Activated CD4-positive, alpha-beta T cell treated with anti-CD3 and anti-CD28 coated beads for 36 hours (primary cell): ENCODE measurements around the gene OGDHL. TPM values are rescaled to one million over a fixed set of nuclear protein-coding genes. Genes with fewer than 3 reads are reported as not detected.

Source experiments
- ATAC-seq: fragments of 200-7000 bp; cut with Tn5 transposase; one replicate; pipeline ENCODE4 v1.10.0; 2021; ENCODE audit warnings: mild to moderate bottlenecking, moderate library complexity
- CTCF ChIA-PET: fragments of 350-600 bp; sonication (Branson Sonifier 250); formaldehyde crosslinking; loops from one replicate; lab custom pipeline; 2021; ENCODE audit warnings: antibody characterized with exemption; lab: Charles Lee
- POLR2A ChIA-PET: fragments of 350-600 bp; sonication (Branson Sonifier 250); formaldehyde crosslinking; loops from one replicate; lab custom pipeline; 2021; ENCODE audit warnings: antibody characterized with exemption, inconsistent platforms; lab: Charles Lee
- DNase-seq: peaks from one replicate; pipeline ENCODE4 v3.0.0-alpha.2; 2020
- H3K27ac Mint-ChIP-seq: one replicate; pipeline ENCODE4 v1.8.0; 2021; ENCODE audit warnings: mixed read lengths
- H3K27me3 Mint-ChIP-seq: one replicate; pipeline ENCODE4 v1.8.0; 2021; ENCODE audit warnings: mixed read lengths
- H3K36me3 Mint-ChIP-seq: one replicate; pipeline ENCODE4 v1.8.0; 2021; ENCODE audit warnings: low read depth, mixed read lengths
- H3K4me1 Mint-ChIP-seq: one replicate; pipeline ENCODE4 v1.8.0; 2021; ENCODE audit warnings: mixed read lengths
- H3K4me3 Mint-ChIP-seq: one replicate; pipeline ENCODE4 v1.8.0; 2021; ENCODE audit warnings: mild to moderate bottlenecking, moderate library complexity, mixed read lengths
- H3K9me3 Mint-ChIP-seq: one replicate; pipeline ENCODE4 v1.8.0; 2021; ENCODE audit warnings: low read depth, mixed read lengths
- intact Hi-C, 2 experiments: fragments of 100-400 bp; cut with DNase I in 1 of 2; cut with micrococcal nuclease in 1 of 2; formaldehyde crosslinking; loops; one replicate each; pipeline versions ENCODE4 v1.14.2 to v1.15.1; 2022 to 2024; cut with DNase I, micrococcal nuclease
- total RNA-seq, 2 experiments: library from RNA; stranded (reverse); gene quantifications; one replicate each; pipeline ENCODE4 v1.2.3, GENCODE V29; 2021

Gene OGDHL
- total RNA-seq, 2 experiments from 2014 or later: 0.44 to 0.73 TPM

DNA sequence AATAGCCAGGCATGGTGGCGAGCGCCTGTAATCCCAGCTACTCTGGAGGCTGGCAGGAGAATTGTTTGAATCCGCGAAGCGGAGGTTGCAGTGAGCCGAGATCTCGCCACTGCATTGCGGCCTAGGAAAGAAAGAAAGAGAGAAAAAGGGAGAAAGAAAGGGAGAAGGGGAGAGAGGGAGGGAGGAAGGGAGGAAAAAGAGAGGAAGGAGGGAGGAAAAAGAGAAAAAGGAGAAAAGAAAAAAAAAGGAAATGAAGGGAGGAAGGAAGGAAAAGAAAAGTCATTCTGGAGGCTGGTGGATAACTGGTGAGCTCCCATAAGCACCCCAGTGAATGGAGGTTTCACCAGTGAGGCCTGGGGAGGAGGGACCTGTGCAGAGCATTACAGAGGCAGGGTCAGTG lies 7.6 kb upstream of the OGDHL start:
- no peaks in the 10 kb centered on the region for H3K4me1 Mint-ChIP-seq
- ATAC-seq: no peak
- POLR2A ChIA-PET: no interaction called here

DNA sequence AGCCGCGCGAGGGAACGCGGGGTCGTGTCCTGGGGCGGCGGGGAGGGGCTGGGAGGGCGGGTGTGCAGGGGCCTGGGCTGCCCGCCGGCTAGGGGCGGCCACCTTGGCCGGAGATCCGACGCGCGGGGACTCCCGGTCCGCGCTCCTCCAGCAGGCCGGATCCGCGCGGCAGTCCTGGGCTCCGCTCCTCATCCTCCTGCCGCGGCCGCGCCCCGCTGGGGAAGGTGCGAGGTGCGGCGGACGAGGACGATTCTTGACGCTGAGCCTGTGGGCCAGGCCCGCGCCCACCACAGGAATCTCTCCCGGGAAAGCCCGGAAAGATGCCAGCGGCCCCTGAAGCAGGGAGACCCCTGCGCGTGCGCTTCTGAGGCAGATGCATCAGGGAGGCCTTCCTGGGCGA lies 6.6 kb upstream of the OGDHL start:
- Mint-ChIP-seq H3K4me3 (no peak overlapping the region), H3K4me1 (no peaks in the 10 kb centered on the region), H3K36me3 (no peaks in the 10 kb centered on the region), H3K27ac (no peak overlapping the region), H3K27me3 (peaks cover 37% of the 10 kb centered on the region), H3K9me3 (peaks cover 7% of the 10 kb centered on the region)
- CTCF ChIA-PET: no interaction called here
- no peak for ATAC-seq
- intact Hi-C loops: no loop called here
- no peak for DNase-seq
- POLR2A ChIA-PET: no interaction called here

More for the DNA sequence above, 7.6 kb upstream of the OGDHL start:
- CTCF ChIA-PET: no interaction called here
- Mint-ChIP-seq H3K4me3 (no peak overlapping the region), H3K9me3 (peaks cover 7% of the 10 kb centered on the region), H3K36me3 (no peaks in the 10 kb centered on the region), H3K27me3 (peaks cover 37% of the 10 kb centered on the region), H3K27ac (no peak overlapping the region)
- DNase-seq: no peak
- intact Hi-C loops: no loop called here

DNA sequence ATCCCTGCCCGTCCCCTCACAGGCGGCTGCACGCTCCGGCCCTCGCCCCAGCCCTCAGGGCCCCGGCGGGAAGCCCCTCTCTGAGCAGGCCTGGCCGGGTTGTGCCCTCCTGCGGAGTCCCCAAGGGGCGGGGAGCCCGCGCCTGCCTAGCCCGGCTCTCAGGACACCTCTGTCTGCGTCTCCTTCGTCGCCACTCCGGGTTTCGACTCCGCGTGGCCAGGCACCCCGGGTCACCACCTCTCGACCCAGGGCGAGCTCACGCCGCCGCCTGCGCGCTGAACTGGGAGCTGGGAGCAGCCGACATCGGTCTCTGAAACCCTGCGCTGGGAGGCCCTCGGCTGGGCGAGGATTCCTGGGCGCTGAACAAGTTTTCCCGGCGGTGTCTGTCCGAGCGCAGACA lies 6.2 kb upstream of the OGDHL start:
- no peak for DNase-seq
- Mint-ChIP-seq H3K9me3 (peaks cover 7% of the 10 kb centered on the region), H3K4me1 (no peaks in the 10 kb centered on the region), H3K27me3 (peaks cover 41% of the 10 kb centered on the region), H3K36me3 (no peaks in the 10 kb centered on the region), H3K4me3 (no peak overlapping the region), H3K27ac (no peak overlapping the region)
- POLR2A ChIA-PET: no interaction called here
- intact Hi-C loops: no loop called here
- CTCF ChIA-PET: no interaction called here
- ATAC-seq: no peak

DNA sequence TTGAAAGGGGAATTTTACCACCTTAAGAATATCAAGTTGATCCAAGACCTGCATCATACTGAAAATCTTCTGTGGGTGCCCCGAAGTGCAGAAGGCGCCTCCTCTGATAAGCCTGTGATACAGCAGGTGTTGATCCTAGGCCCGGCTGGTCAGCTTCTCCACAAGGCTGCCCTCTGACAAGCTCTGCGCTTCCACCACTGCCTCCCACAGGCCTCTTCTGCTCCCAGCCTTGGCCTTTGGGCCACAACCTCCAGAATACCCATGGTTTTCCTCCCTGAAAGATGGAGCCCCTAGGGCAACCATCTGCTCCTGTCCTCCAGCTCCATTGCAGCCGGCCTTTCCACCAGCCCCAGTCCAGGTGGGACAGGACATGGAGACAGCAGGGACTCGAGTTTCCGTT lies 5.6 kb upstream of the OGDHL start:
- Mint-ChIP-seq H3K4me3 (no peak overlapping the region), H3K27me3 (peaks cover 47% of the 10 kb centered on the region), H3K4me1 (peaks cover 1% of the 10 kb centered on the region), H3K9me3 (peaks cover 7% of the 10 kb centered on the region), H3K36me3 (no peaks in the 10 kb centered on the region), H3K27ac (no peak overlapping the region)
- DNase-seq: no peak
- ChIA-PET POLR2A (no interaction called here), CTCF (no interaction called here)
- intact Hi-C loops: no loop called here
- ATAC-seq: no peak

DNA sequence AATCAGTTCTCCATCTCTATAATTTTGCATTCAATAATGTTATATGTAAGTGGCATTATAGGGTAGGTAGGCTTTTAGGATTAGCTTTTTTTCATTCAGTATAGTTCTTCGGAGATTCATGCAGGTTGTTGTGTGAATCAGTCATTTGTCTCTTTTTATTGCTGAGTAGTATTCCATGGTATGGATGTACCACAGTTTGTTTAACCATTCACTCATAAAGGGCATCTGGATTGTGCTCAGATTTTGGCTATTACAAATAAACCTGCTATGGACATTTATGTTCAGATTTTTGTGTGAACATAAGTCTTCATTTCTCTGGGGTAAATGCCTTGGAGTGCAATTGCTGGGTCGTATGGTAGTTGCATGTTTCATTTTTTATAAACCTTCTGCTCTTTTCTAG lies 4.4 kb upstream of the OGDHL start:
- peaks cover 7% of the 10 kb centered on the region for H3K9me3 Mint-ChIP-seq
- no peak overlapping the region for H3K27ac Mint-ChIP-seq
- no peak overlapping the region for H3K4me3 Mint-ChIP-seq
- intact Hi-C loops: no loop called here
- ChIA-PET POLR2A (no interaction called here), CTCF (no interaction called here)
- DNase-seq (no peak), ATAC-seq (no peak)
- H3K36me3 Mint-ChIP-seq: no peaks in the 10 kb centered on the region
- H3K27me3 Mint-ChIP-seq: peaks cover 43% of the 10 kb centered on the region
- peaks cover 4% of the 10 kb centered on the region for H3K4me1 Mint-ChIP-seq

DNA sequence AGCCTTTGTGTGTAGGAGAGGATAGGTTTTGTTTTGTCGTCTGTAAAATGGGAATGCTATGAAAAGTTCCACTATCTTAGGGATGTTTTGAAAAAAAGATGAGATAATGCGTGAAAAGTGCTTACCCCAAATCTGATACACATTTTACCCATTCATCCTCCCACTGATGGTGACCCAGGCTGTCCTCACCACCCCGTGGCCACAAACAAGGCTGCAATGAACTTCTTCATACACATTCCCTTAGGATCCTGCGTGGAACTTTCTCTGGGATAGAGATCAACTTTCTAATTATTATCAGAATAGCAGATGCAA lies 399 bp upstream of the OGDHL start:
- no peak for ATAC-seq
- Mint-ChIP-seq H3K27me3 (peaks cover 39% of the 10 kb centered on the region), H3K36me3 (no peaks in the 10 kb centered on the region), H3K27ac (no peak overlapping the region), H3K4me3 (peak overlapping the region; percentile 27), H3K9me3 (peaks cover 7% of the 10 kb centered on the region), H3K4me1 (peaks cover 4% of the 10 kb centered on the region)
- ChIA-PET POLR2A (no interaction called here), CTCF (no interaction called here)
- no peak for DNase-seq
- intact Hi-C loops: loop anchor here (1.0 to 5.0 kb wide), 3 partner anchors 155 to 365 kb away; partner anchors contain the start of gene DRGX (in 1 of the 2)

DNA sequence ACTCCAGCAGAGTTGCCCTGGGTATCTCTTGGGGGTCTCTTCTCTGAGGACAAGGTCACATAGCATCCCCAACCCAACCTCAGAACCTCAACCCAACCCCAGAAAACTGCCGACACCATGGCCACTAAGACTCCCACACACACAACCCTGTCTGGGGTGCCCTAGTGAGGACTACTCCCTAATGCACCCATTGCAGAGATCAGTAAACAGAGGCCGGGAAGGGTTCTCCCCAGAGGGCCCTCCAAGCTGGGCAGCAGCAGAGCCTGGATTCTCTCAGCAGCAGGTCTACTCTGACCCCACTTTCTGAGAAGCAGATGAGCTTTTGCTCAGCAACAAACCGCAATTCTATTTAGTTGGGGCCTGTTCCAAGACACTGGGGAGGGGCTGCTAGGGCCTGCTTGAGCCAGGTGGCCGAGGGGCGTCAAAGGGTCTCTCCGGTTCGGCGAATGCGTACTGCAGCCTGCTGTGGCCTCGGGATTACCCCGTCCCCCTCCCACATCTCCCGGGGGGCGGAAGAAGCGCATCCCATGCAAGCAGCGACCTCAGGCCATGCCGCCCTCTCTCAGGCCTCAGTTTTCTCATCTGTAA lies 828 bp downstream of the OGDHL start:
- DNase-seq: no peak
- ChIA-PET POLR2A (no interaction called here), CTCF (no interaction called here)
- H3K4me1 Mint-ChIP-seq: peaks cover 4% of the 10 kb centered on the region
- ATAC-seq: no peak
- intact Hi-C loops: loop anchor here in 1 of 2 experiments (5.0 kb wide), 1 partner anchor 364 kb away; the partner anchor contains the start of gene DRGX
- H3K9me3 Mint-ChIP-seq: peaks cover under 1% of the 10 kb centered on the region
- H3K27ac Mint-ChIP-seq: no peak overlapping the region
- no peaks in the 10 kb centered on the region for H3K36me3 Mint-ChIP-seq
- H3K27me3 Mint-ChIP-seq: peaks cover 30% of the 10 kb centered on the region
- H3K4me3 Mint-ChIP-seq: peak overlapping the region; percentile 10

DNA sequence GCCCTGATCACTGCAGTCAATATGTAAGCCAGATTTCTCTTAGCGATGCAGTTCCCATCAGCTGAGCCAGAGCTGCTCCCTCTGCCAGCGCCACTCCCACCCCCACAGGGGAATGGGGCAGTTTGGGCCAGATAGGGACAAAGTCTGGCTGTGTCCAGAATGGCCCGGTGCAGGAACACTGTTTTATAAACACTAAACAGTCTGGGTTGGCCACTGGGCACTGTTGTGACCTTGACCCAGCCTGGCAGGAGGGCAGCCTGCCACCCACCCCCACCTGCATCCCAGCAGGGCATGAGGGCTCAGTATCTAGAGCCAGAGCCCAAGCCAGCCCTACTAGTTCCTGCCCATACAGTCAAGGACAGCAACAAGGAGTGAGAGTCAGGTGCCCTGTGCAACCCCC lies 1.3 kb downstream of the OGDHL start:
- no peak overlapping the region for H3K27ac Mint-ChIP-seq
- intact Hi-C loops: loop anchor here in 1 of 2 experiments (5.0 kb wide), 1 partner anchor 363 kb away; the partner anchor contains the start of gene DRGX
- H3K27me3 Mint-ChIP-seq: peaks cover 29% of the 10 kb centered on the region
- H3K9me3 Mint-ChIP-seq: no peaks in the 10 kb centered on the region
- DNase-seq: no peak
- CTCF ChIA-PET: no interaction called here
- no peak for ATAC-seq
- peak overlapping the region; percentile 1 for H3K4me3 Mint-ChIP-seq
- POLR2A ChIA-PET: no interaction called here
- no peaks in the 10 kb centered on the region for H3K36me3 Mint-ChIP-seq
- peaks cover 4% of the 10 kb centered on the region for H3K4me1 Mint-ChIP-seq

DNA sequence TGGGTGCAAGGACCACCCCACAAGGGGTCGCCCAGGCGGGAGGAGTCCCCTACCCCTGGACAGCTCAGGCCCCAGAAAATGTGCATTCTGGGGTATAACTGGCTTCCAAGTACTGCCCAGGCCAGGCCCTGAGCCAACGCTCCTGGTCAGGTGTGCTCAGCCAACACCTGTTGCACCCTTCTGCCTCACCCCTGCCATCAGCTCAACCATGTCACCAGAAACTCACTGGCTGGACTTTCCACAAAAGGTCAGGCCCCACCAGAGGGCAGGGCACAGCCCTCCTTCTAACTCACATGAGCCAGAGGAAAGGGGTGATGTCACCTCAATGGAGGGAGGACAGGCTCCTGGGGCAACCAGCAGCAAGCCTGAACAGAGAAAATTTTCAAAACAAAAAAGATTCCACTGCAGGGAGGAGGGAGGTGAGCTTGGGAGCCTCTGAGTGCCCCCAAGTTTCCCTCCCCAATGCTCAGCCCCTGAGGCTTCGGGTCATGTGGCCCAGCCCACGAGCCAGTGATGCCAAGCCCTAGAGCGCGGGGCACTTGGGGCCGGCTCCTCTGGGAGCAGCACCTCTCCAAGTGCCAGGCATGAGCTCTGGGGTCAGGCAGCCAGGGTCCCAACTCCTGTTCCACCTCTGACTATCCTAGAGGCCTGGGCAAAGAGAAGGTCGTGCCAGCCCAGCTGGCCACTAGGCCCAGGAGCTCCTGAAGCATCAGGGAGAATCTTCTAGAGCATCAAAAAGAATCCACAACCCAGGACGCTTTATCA lies 2.2 kb downstream of the OGDHL start:
- no peaks in the 10 kb centered on the region for H3K9me3 Mint-ChIP-seq
- intact Hi-C loops: loop anchor here in 1 of 2 experiments (5.0 kb wide), 1 partner anchor 363 kb away; the partner anchor contains the start of gene DRGX
- peaks cover 4% of the 10 kb centered on the region for H3K4me1 Mint-ChIP-seq
- DNase-seq: no peak
- POLR2A ChIA-PET: no interaction called here
- ATAC-seq: no peak
- no peaks in the 10 kb centered on the region for H3K36me3 Mint-ChIP-seq
- H3K27me3 Mint-ChIP-seq: peaks cover 28% of the 10 kb centered on the region
- CTCF ChIA-PET: no interaction called here
- H3K4me3 Mint-ChIP-seq: no peak overlapping the region
- no peak overlapping the region for H3K27ac Mint-ChIP-seq

DNA sequence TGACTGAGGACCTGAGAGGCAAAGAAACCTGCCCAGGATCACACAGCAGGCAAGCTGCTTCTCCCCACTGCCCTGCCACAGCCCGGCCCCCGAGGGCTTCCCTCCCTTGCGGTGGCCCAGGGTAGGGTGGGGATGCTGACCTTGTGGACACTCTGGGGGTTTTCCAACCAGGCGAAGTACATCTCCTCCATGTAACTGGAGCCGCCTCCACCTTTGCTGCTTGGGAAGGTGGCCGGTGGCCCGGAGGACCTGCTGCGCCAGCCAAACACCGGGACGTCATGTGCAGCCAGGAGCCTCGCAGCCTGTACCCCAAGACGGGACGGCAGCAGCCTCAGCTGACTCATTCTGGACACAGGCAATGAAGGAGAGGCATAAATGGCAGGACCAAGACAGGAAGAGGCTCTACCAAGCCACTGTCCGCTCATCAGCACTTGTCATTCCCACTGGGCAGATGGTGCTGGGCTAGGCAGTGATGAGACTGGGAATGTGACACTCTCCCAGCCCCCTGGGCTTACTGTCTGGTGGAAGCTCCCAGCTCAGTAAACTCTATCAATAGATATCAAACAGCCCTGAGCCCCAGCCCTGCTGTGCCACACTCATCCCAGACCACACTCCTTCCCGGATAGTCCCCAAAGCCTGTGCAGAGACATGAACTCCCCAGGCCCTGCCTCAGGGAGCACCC lies 3.7 kb downstream of the OGDHL start:
- DNase-seq (no peak), ATAC-seq (no peak)
- H3K4me1 Mint-ChIP-seq: peaks cover 4% of the 10 kb centered on the region
- H3K36me3 Mint-ChIP-seq: no peaks in the 10 kb centered on the region
- H3K9me3 Mint-ChIP-seq: no peaks in the 10 kb centered on the region
- no peak overlapping the region for H3K4me3 Mint-ChIP-seq
- intact Hi-C loops: no loop called here
- no peak overlapping the region for H3K27ac Mint-ChIP-seq
- ChIA-PET POLR2A (no interaction called here), CTCF (no interaction called here)
- H3K27me3 Mint-ChIP-seq: peaks cover 22% of the 10 kb centered on the region

DNA sequence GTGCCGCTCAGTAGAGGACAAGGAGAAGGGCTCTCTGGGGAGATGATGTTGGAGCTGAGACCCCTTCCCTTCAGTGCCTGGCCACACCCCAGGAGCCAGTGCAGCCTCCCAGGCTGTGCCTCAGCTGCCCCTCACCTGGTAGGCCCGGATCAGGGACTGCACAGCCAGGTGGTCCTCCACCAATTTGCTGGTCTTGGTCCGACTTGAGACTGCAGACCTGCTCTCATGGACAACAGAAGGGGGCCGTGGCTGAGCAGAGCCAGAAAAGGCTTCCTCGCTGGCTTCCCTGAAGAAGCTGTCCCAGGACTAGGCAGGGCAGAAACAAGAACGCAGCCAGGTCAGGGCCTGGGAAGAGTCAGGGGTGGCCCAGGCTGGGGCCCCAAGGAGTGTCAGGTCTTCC lies 5.5 kb downstream of the OGDHL start:
- POLR2A ChIA-PET: no interaction called here
- H3K4me1 Mint-ChIP-seq: no peaks in the 10 kb centered on the region
- H3K9me3 Mint-ChIP-seq: no peaks in the 10 kb centered on the region
- ATAC-seq: no peak
- H3K27ac Mint-ChIP-seq: no peak overlapping the region
- H3K4me3 Mint-ChIP-seq: no peak overlapping the region
- no peaks in the 10 kb centered on the region for H3K36me3 Mint-ChIP-seq
- no peak for DNase-seq
- peaks cover 13% of the 10 kb centered on the region for H3K27me3 Mint-ChIP-seq
- intact Hi-C loops: no loop called here
- CTCF ChIA-PET: no interaction called here

DNA sequence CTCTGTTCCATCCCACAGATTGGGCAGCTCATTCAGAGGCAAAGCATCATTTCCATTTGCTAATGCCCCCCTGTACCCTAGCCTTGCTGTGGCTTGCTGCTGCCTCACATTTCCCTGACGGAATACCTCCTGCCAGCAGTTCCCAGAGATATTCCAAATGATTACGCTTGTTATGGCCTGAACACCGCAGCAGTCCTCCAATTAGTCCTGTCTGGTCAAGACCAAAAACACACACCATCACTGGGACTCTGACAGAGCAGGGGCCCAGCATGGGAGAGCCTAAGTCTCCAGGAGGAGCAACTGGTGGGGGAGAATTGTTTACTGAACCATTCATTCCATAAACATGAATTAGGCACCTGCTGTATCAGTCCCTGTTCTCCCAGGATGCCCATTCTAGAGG lies 6.1 kb downstream of the OGDHL start:
- intact Hi-C loops: no loop called here
- H3K36me3 Mint-ChIP-seq: no peaks in the 10 kb centered on the region
- no peaks in the 10 kb centered on the region for H3K9me3 Mint-ChIP-seq
- ATAC-seq (no peak), DNase-seq (no peak)
- H3K27ac Mint-ChIP-seq: no peak overlapping the region
- CTCF ChIA-PET: no interaction called here
- no peak overlapping the region for H3K4me3 Mint-ChIP-seq
- no peaks in the 10 kb centered on the region for H3K4me1 Mint-ChIP-seq
- peaks cover 11% of the 10 kb centered on the region for H3K27me3 Mint-ChIP-seq
- POLR2A ChIA-PET: no interaction called here
